Transverse colon (tissue), 4 donors: ENCODE measurements around the gene MUL1. TPM values are rescaled to one million over a fixed set of nuclear protein-coding genes. Genes with fewer than 3 reads are reported as not detected.
A peak's percentile ranks its signal among the peaks of the same experiment; 100 is the strongest.
"Not testable (repeated sequence)": the region's sequence is repeated elsewhere in the genome, so short reads cannot be mapped to it uniquely, and the experiment has no call there.

Experiments
- DNase-seq: peaks from one replicate; pipeline ENCODE4 v3.0.0-alpha.2; 2019
- H3K27ac ChIP-seq, 4 donors: fragments of 200-600 bp; sonication (generic); 2 replicates each; pipeline ENCODE4 v1.5.1; 2016 to 2018; ENCODE audit warnings: inconsistent platforms in 4 of 4
- H3K27me3 ChIP-seq: fragments of 200-600 bp; sonication (generic); 2 replicates; pipeline ENCODE4 v1.5.1; 2017; ENCODE audit warnings: inconsistent platforms
- H3K36me3 ChIP-seq, 4 donors: fragments of 200-600 bp; sonication (generic); 2 replicates each; pipeline ENCODE4 v1.5.1; 2017 to 2019; ENCODE audit warnings: inconsistent platforms in 4 of 4
- H3K4me1 ChIP-seq, 4 donors: fragments of 200-600 bp; sonication (generic); 2 replicates each; pipeline ENCODE4 v1.5.1; 2017 to 2020; ENCODE audit warnings: inconsistent platforms in 4 of 4
- H3K4me3 ChIP-seq, 4 donors: fragments of 200-600 bp; sonication (generic); 1 replicate in 1 of 4; 2 replicates in 3 of 4; pipeline versions ENCODE4 v1.5.1 to v1.6.1; 2017 to 2019; ENCODE audit warnings: inconsistent platforms in 4 of 4
- H3K9me3 ChIP-seq, 2 donors: fragments of 200-600 bp; sonication (generic); 2 replicates each; pipeline ENCODE4 v1.5.1; 2017 to 2019; ENCODE audit warnings: inconsistent platforms in 2 of 2
- EP300 ChIP-seq: sonication (generic); formaldehyde crosslinking; IDR thresholded peaks from one replicate; pipeline ENCODE4 v1.6.1; 2017; ENCODE audit warnings: antibody characterized with exemption, low read depth
- POLR2A ChIP-seq: fragments of 450-650 bp; IDR thresholded peaks from one replicate; pipeline ENCODE4 v1.6.1; 2016; ENCODE audit warnings: antibody characterized with exemption, mild to moderate bottlenecking, moderate library complexity
- POLR2AphosphoS5 ChIP-seq, 3 donors: sonication (generic); formaldehyde crosslinking; IDR thresholded peaks; one replicate each; pipeline ENCODE4 v1.6.1; 2016; ENCODE audit warnings: antibody characterized with exemption in 3 of 3
- WGBS, 2 donors: methylation state at CpG; one replicate each; pipeline ENCODE4 v1.1.5; 2018; ENCODE audit warnings: low coverage in 1 of 2; 5-methylcytosine and 5-hydroxymethylcytosine counted together
- in situ Hi-C, 4 donors: fragments of 200-750 bp; cut with MboI; loops; one replicate each; pipeline versions ENCODE4 v1.15.0 to v1.15.1; 2017; ENCODE audit warnings: low sequenced_read_pairs in 3 of 4, low pct_ligation_motif_present in 1 of 4, low pct_unique_long_range_greater_than_20kb in 1 of 4
- intact Hi-C: fragments of 100-400 bp; cut with DNase I; formaldehyde crosslinking; loops from one replicate; pipeline ENCODE4 v1.15.1; 2023; ENCODE audit warnings: low total_unique reads
- total RNA-seq, 4 donors: library from RNA; depleted of rRNA; stranded (reverse); fragments of >200 nt; gene quantifications; one replicate each; pipeline ENCODE4 v1.1.0, GENCODE V29; 2016
- TF ChIP-seq, protein P1 (sequence below), 5 experiments: fragments of 200-600 bp in 3 of 5; fragments of 450-650 bp in 2 of 5; sonication (generic) in 3 of 5; IDR thresholded peaks; 1 replicate in 2 of 5; 2 replicates in 3 of 5; pipeline ENCODE4 v1.5.1; 2016 to 2017; ENCODE audit warnings: antibody characterized with exemption in 5 of 5, inconsistent platforms in 3 of 5, mild to moderate bottlenecking in 2 of 5, moderate library complexity in 1 of 5

The MUL1 gene
- total RNA-seq, 4 donors from 2014 or later, result 21.9 to 53.9 (median 43.9) TPM

GRCh38 chr1:20526267-20526666 lies 18.3 kb upstream of the MUL1 start:
- TF ChIP-seq, protein P1, sequence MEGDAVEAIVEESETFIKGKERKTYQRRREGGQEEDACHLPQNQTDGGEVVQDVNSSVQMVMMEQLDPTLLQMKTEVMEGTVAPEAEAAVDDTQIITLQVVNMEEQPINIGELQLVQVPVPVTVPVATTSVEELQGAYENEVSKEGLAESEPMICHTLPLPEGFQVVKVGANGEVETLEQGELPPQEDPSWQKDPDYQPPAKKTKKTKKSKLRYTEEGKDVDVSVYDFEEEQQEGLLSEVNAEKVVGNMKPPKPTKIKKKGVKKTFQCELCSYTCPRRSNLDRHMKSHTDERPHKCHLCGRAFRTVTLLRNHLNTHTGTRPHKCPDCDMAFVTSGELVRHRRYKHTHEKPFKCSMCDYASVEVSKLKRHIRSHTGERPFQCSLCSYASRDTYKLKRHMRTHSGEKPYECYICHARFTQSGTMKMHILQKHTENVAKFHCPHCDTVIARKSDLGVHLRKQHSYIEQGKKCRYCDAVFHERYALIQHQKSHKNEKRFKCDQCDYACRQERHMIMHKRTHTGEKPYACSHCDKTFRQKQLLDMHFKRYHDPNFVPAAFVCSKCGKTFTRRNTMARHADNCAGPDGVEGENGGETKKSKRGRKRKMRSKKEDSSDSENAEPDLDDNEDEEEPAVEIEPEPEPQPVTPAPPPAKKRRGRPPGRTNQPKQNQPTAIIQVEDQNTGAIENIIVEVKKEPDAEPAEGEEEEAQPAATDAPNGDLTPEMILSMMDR (IDR thresholded peaks at IDR 0.05), result no peak
- no peak for TF ChIP-seq POLR2AphosphoS5 (IDR thresholded peaks at IDR 0.05)
- TF ChIP-seq EP300, result no peak
- no peak for TF ChIP-seq POLR2A

GRCh38 chr1:20521960-20522861 lies 14.3 kb upstream of the MUL1 start:
- intact Hi-C loops, result loop anchor here (5.0 kb wide), 1 partner anchor 120 kb away; no protein-coding TSS in a partner anchor
- Histone ChIP-seq H3K4me1 (peaks cover 0 to 6% (median 0%) of the 10 kb centered on the region in 4 donors), H3K27me3 (peaks cover 5% of the 10 kb centered on the region), H3K27ac (no peak overlapping the region), H3K4me3 (peak overlapping the region in 1 of 4 donors; percentile 18), H3K36me3 (no peaks in the 10 kb centered on the region), H3K9me3 (no peaks in the 10 kb centered on the region)
- DNase-seq, result peak; percentile 86
- in situ Hi-C loops, result loop anchor here in 3 of 4 donors (5.0 to 10.0 kb wide), 2 partner anchors 113 to 115 kb away; partner anchors contain the start of gene PINK1 (in 2 of the 3)
- 13% methylated on average over 3 to 17 of the region's 17 CpGs for WGBS, 2 donors
- no peak for TF ChIP-seq EP300
- TF ChIP-seq, protein P1 (IDR thresholded peaks at IDR 0.05), result peak; percentile 83 to 96 (median 88)

More at GRCh38 chr1:20526267-20526666, 18.3 kb upstream of the MUL1 start:
- intact Hi-C loops (no loop called here), in situ Hi-C loops (loop anchor here in 3 of 4 donors (10.0 to 25.0 kb wide), 2 partner anchors 109 to 686 kb away; partner anchors contain the start of gene PINK1 (in 2 of the 3))
- Histone ChIP-seq H3K4me3 (no peak overlapping the region), H3K9me3 (no peaks in the 10 kb centered on the region), H3K27ac (no peak overlapping the region), H3K27me3 (peaks cover 42% of the 10 kb centered on the region), H3K4me1 (peaks cover 0 to 6% (median 0%) of the 10 kb centered on the region in 4 donors), H3K36me3 (no peaks in the 10 kb centered on the region)
- DNase-seq, result no peak
- WGBS, 2 donors, result 80% methylated on average over 2 to 6 of the region's 6 CpGs

GRCh38 chr1:20519609-20520262 lies 11.8 kb upstream of the MUL1 start:
- H3K36me3 ChIP-seq, H3K27me3 ChIP-seq, DNase-seq, H3K4me1 ChIP-seq, H3K9me3 ChIP-seq, H3K4me3 ChIP-seq, H3K27ac ChIP-seq: not testable (repeated sequence)
- intact Hi-C loops, result loop anchor here (5.0 kb wide), 1 partner anchor 123 kb away; no protein-coding TSS in a partner anchor
- WGBS, 2 donors, result 31 to 44% methylated on average over 4 to 7 of the region's 7 CpGs
- in situ Hi-C loops, result loop anchor here (5.0 to 10.0 kb wide), 2 partner anchors 115 to 118 kb away; partner anchors contain the start of gene PINK1 (in 2 of the 4)

DNA sequence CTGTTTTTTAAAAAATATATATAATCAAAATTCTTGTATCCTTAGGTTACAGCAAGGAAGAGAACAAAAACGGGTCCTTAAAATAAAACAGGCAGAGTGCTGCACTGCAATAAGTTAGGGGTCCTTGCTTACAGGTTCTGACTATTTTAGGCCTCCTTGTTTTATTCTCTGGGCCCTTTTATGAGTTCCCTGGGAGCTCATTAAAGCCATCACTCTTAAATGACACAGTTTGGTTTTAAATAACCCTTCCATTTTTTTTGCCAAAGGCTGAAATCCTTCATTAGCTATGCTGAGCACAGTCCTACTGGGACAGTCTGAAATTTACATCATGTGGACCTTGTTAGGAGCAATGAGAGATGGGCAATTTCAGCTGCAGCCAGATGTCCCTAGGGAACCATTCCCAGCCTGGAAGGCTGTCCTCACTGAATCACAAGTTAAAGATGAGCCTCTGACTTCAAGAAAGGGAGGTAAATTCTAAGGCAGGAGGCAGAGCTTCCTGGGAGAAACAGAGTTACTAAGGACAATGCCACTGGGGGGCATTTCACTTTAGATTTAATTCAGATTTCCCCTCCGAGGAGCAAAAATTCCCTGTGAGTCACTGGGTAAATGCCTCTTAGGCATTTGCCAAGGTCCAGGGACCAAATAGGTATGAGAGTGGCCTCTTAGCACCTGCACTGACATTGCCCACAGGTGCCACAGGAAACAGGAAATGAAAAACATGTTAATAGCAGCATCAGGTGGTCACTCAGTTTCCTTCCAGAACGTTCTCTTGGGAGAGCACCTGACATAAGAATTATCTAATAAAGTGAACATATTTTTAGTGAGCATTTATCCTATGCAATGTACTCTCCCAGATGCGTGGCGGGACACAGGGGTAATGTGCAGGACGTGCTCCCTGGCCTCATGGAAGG lies 3.8 kb upstream of the MUL1 start:
- in situ Hi-C loops, result no loop called here
- no peak overlapping the region for H3K4me3 ChIP-seq
- WGBS, 2 donors, result 54 to 56% methylated on average over 5 to 6 of the region's 6 CpGs
- peaks cover 3 to 10% (median 8%) of the 10 kb centered on the region in 4 donors for H3K4me1 ChIP-seq
- H3K27me3 ChIP-seq, result peaks cover 14% of the 10 kb centered on the region
- no peaks in the 10 kb centered on the region for H3K9me3 ChIP-seq
- H3K36me3 ChIP-seq, result no peaks in the 10 kb centered on the region
- H3K27ac ChIP-seq, result no peak overlapping the region
- TF ChIP-seq POLR2A, result no peak
- intact Hi-C loops, result no loop called here
- DNase-seq, result no peak
